Activated CD8-positive, alpha-beta memory T cell treated with anti-CD3 and anti-CD28 coated beads for 1 hour (primary cell): ENCODE measurements around the gene POLA2.
"Not testable (repeated sequence)": the region's sequence is repeated elsewhere in the genome, so short reads cannot be mapped to it uniquely, and the experiment has no call there.

Experiments
- DNase-seq, 2 donors: peaks; one replicate each; pipeline ENCODE4 v3.0.0-alpha.2; 2020; ENCODE audit warnings: low read depth in 1 of 2; ENCODE audit errors: extremely low read depth in 1 of 2

Gene POLA2

GRCh38 chr11:65329478-65329877 is 67.7 kb downstream of the POLA2 start:
- DNase-seq: no peak

GRCh38 chr11:65329944-65330403 is 68.2 kb downstream of the POLA2 start:
- DNase-seq: peak; percentile 70 to 73

- DNase-seq: no peak
Measured at GRCh38 chr11:65330544-65330943, 68.8 kb downstream of the POLA2 start.

GRCh38 chr11:65332591-65332990 is 70.8 kb downstream of the POLA2 start:
- DNase-seq: not testable (repeated sequence)

GRCh38 chr11:65334696-65335295 is 73.0 kb downstream of the POLA2 start:
- DNase-seq: no peak

GRCh38 chr11:65338676-65339075 is 76.9 kb downstream of the POLA2 start:
- no peak for DNase-seq

GRCh38 chr11:65340226-65340625 is 78.5 kb downstream of the POLA2 start:
- DNase-seq: no peak

GRCh38 chr11:65341856-65342255 is 80.1 kb downstream of the POLA2 start:
- no peak for DNase-seq
